ENCODE results near the gene ACADL.

ACADL gene

GRCh38 chr2:210158236-210158635 is 67.0 kb downstream of the ACADL start:
- TF ChIP-seq CTCF (IDR thresholded peaks at IDR 0.05) = no peak

- TF ChIP-seq CTCF (IDR thresholded peaks at IDR 0.05) = no peak
Observed at GRCh38 chr2:210157526-210157925, 67.7 kb downstream of the ACADL start.

GRCh38 chr2:210147614-210148013 is 77.6 kb downstream of the ACADL start:
- TF ChIP-seq CTCF (IDR thresholded peaks at IDR 0.05) = no peak
